GM12874 (cell line): ENCODE data around the gene MBD3L3.

Experiments
- TF ChIP-seq, protein P1 (sequence below): IDR thresholded peaks from 2 replicates; pipeline ENCODE4 v1.5.1; 2011; ENCODE audit warnings: low read depth, mild to moderate bottlenecking, control low read depth, low read length, moderate library complexity; ENCODE audit not compliant: insufficient read depth

The MBD3L3 gene

DNA sequence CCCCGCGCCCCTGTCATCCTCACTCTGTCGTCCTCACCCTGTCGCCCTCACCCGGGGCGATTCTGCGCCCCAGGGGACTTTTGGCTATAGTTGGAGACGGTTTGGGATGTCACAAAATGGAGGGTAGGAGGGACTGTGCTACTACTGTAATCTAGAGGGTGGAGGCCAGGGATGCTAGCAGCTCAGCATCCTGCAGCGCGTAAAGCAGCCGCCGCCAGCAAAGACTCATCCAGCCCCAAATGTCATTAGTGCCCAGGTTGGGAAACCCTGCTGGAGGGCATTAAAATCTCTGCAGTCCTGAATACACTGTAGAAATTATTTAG lies 11.4 kb upstream of the MBD3L3 start:
- TF ChIP-seq, protein P1, sequence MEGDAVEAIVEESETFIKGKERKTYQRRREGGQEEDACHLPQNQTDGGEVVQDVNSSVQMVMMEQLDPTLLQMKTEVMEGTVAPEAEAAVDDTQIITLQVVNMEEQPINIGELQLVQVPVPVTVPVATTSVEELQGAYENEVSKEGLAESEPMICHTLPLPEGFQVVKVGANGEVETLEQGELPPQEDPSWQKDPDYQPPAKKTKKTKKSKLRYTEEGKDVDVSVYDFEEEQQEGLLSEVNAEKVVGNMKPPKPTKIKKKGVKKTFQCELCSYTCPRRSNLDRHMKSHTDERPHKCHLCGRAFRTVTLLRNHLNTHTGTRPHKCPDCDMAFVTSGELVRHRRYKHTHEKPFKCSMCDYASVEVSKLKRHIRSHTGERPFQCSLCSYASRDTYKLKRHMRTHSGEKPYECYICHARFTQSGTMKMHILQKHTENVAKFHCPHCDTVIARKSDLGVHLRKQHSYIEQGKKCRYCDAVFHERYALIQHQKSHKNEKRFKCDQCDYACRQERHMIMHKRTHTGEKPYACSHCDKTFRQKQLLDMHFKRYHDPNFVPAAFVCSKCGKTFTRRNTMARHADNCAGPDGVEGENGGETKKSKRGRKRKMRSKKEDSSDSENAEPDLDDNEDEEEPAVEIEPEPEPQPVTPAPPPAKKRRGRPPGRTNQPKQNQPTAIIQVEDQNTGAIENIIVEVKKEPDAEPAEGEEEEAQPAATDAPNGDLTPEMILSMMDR = no peak

DNA sequence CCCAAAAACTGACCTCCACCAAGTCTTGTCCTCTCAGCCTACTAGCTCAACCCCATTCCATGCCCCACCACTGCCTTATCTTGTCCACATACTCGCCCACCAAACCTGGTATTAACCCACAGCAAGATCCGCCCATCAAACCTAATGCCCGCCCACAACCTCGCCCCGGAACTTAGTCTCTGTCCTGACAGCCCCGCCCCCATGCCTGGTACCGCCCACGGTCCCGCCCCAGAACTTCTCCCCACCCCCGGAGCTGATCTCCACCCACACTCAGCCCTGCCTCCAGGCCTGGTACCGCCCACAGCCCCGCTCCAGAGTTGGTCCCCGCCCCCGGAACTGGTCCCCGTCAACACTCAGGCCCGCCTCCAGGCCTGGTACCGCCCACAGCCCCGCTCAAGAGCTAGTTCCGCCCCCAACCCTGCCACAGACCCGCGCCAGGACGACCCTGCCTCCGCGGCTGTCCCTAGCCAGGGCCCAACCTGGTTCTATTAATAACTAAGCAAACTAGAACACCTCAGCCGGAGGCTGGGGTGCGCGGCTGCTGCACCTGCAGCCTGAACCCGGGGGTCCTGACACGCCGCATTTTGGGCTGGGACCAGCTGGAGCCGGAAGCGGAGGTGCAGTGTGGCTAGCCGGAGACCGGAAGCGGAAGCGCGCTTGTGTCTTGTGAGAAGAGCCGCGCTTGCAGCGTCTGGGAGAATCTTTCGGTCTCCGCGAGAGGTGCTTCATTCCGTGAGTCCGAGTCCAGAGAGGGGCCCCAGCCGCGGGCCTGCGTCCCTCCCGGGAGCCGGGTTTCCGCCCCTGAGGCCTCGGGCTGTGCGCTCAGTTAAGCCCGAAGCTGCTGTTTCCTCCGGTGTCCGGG lies 10.8 kb upstream of the MBD3L3 start, which contains the start of gene ZNF557:
ZNF557 (plus strand) TSS at position 662 of the 862 bp plus-strand sequence. CDS start 5,372 bp downstream, outside the sequence.
- TF ChIP-seq, protein P1 = no peak

DNA sequence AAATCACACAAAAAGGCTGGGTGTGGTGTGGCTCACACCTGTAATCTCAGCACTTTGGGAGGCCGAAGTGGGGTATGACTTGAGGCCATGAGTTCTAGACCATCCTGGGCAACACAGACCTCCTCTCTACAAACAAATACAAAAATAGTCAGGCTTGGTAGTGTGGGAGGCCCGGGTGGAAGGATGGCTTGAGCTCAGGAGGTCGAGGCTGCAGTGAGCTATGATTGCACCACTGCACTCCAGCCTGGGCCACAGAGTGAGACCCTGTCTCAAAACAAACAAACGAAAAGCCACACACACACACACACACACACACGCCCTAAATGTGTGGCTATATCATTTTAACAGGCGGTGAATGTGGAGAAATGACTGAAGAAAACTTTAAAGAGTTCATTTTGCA lies 10.1 kb upstream of the MBD3L3 start:
- TF ChIP-seq, protein P1 = no peak

DNA sequence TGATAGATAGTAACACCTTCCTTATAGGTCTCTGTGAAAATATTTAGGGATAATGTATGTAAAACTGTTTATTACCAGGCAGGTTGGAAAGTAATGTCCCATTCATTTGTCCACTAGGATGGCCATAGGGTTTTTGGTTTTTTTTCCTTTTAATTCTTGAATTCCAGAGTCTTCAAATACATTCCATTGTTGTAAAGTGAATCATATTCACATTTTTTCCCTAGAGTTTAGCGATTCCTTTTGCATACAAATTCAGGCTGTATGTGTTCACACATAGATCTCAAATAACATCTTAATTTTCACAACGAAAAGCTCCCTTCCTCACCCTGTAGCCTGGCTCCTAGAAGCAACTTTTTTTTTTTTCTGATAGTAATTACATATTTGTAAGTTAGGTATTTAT lies 9.2 kb upstream of the MBD3L3 start:
- TF ChIP-seq, protein P1 = no peak

DNA sequence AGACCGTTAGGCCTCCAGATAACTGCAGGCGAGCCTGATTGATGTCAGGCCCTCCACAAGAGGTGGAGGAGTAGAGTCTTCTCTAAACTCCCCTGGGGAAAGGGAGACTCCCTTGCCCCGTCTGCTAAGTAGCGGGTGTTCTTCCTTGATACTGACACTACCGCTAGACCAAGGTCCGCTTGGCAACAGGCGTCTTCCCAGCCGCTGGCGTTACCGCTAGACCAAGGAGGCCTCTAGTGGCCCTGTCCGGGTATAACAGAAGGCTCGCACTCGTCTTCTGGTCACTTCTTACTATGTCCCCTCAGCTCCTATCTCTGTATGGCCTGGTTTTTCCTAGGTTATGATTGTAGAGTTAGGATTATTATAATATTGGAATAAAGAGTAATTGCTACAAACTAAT lies 8.6 kb upstream of the MBD3L3 start:
- TF ChIP-seq, protein P1 = peak; percentile 10; the same call in 1 of the 2 replicates

DNA sequence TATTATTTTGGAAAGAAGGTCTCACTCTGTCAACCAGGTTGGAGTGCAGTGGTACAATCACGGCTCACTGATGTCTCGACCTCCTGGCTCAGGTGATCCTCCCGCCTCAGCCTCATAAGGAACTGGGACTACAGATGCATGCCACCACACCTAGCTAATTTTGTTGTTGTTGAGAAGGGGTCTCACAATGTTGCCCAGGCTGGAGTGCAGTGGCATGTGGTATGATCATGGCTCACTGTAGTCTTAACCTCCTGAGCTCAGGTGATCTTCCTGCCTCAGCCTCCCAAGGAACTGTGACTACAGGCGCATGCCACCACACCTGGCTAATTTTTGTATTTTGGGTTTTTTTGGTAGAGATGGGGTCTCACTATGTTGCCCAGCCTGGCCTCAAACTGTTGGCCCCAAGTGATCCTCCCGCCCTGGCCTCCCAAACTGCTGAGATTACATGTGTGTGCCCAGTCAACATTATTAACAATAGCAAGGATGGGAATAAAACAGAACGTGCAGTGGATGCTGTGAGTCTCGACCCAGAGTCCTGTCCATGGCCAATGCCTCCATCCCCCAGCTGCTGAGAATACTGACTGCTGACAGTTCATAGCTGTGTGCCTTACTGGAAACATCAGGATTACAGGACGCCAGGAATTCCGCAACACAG lies 5.4 kb upstream of the MBD3L3 start:
- TF ChIP-seq, protein P1 = no peak

DNA sequence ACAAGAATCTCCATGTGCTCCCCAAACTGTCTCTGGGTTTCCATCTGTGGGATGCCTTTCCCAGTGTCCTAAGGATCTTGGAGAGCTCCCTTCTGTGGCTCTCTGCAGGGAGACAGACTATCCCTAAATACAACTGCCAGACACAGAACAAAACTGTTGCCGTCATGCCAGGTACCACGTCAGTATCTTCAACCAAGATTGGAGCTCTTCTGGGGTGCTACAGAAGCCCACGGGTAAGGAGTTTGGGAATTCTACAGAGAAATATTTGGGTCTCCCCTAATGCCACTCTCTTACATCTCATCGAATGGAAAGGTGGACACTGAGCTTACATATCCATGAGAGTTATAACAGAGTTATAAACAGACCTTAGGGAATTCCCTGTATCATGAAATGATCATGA lies 4.9 kb upstream of the MBD3L3 start:
- TF ChIP-seq, protein P1 = no peak
